ENCODE results near the gene AEBP2.
"Not testable (repeated sequence)": the region's sequence is repeated elsewhere in the genome, so short reads cannot be mapped to it uniquely, and the experiment has no call there.

AEBP2 gene

GRCh38 chr12:19515179-19515578 is 75.9 kb downstream of the AEBP2 start:
- DNase-seq = no peak

- DNase-seq = no peak
These were observed 78.3 kb downstream of the AEBP2 start for GRCh38 chr12:19517583-19517982.

- no peak for DNase-seq
These were observed 78.9 kb downstream of the AEBP2 start for GRCh38 chr12:19518209-19518608.

DNA sequence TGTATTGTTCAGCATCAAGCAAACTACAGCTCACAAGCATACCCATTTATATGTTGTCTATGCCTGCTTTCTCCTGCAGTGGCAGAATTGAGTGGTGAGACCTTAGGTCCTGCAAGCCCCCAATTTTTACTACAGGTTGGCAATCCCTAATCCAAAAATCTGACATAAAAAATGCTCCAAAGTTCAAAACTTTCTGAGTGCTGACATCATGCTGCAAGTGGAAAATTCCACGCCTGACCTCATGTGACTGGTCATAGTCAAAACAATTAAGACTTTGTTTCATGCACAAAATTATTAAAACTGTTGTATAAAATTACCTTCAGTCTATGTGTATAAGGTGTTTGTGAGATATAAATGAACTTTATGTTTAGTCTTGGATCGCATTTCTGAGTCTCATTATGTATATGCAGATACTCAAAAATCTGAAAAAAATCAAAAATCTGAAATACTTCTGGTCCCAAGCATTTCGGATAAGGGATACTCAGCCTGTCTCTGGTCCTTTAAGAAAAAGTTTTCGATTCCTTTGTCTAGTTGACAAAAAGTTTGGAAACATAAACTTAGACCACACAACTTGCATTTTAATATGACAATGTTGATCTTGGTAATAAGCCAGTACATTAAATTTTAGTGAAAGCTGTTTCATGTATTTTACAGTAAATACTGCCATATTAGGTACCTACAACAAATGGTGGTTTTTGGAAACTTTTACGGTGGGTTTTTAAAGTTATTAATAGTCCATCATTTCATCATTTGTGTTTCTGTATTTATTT is 81.5 kb downstream of the AEBP2 start:
- no peak for DNase-seq

- DNase-seq = no peak
These were observed 86.0 kb downstream of the AEBP2 start for GRCh38 chr12:19525274-19525673.

GRCh38 chr12:19527866-19528265 is 88.6 kb downstream of the AEBP2 start:
- no peak for DNase-seq

DNA sequence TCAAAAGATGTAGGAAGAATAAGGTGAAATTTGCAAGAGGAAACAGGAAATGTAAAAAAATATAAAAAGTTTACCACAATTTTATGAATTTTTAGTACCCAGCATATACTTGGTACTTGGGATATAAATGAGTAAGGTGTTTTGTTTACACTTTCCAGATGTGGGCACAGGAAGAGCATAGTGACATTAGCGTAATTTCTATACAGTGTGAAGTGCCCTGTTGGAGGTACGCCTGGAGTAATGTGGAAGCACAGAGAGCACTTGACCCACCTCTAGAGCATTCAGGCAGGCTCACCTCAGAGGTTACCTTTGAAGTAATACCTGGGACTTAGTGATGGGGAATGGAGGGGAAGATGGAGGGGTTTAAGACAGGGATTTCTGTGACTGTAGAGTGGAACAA is 89.5 kb downstream of the AEBP2 start:
- no peak for DNase-seq

DNA sequence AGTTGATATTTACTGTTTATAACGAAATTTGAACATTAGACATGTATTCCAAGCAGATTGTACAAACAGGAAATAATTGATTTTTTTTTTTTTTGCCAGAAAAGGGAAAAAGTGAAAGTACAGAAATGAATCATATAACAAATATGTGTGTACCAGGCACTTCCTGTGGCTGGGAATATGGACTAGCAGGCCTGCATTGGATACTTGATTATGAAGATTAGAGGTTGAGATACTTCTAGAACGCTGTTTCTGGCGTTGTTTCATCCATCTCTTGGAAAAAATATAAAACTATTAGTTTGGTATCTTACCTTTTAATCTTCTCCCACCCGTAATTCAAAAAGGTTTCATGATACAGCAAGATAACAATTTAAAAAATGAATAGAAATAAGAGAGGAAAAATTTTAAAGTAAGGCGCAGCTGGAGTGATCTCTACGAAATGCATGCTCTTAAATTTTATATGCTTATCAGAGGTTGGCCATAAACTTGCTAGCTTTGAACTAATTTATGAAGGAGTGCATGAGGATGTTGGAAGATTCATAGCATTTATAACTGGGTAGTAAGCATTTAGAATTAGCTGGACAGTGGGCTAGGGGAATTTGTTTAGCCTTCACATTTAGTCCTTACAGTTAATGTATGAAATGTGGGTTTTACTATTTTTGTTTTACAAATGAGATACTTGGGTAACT is 90.8 kb downstream of the AEBP2 start:
- no peak for DNase-seq

DNA sequence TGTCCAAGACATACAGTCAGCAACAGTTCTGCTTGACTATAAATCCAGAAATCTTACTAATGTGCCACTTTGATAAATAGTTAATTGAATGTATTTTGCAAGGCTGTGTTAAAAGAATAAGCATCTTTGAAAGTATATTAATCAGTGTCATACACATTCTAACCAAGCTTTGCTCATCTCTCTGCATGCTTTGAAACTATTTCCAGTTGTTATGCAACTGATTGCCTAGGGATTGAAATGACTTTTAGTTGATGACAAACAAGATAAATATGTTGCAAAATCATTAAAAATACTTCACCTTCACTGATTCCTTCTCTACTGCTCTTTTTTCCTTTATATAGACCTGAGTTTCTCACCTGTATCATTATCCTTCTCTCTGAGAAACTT is 91.3 kb downstream of the AEBP2 start:
- DNase-seq = no peak

DNA sequence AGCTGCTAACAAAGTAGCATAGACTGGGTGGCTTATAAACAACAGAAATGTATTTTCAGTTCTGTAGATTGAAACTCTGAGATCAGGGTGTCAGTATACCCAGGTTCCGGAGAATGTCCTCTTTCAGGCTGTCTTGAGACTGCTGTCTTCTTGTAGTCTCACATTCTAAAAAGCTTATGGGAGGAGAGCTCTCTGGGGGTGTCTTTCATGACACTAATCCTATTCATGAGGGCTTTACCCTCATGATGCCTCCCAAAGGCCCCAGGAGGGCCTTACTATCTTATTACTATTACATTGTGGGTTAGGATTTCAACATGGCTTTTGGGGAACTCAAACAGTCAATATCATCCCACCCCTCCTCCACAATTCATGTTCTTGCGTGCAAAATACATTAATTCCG is 94.3 kb downstream of the AEBP2 start:
- DNase-seq = no peak

DNA sequence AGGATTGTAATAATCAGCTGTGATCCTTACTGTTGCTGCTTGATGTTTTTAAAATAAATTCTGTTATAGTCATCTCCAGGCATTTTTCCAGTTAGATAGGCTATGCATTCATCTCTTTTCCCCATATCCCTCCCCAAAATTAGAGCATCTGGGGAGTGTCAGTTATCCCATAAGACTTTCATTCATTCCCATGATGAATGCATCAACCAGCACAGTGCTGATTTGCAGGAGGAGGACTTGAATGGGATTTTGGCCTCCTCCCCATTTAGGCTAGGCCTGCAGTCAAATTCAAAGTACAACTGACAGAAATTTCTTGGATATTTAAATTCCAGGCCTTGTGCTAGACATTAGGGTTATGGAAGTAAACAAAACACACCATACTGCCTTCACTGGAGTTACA is 99.8 kb downstream of the AEBP2 start:
- no peak for DNase-seq

DNA sequence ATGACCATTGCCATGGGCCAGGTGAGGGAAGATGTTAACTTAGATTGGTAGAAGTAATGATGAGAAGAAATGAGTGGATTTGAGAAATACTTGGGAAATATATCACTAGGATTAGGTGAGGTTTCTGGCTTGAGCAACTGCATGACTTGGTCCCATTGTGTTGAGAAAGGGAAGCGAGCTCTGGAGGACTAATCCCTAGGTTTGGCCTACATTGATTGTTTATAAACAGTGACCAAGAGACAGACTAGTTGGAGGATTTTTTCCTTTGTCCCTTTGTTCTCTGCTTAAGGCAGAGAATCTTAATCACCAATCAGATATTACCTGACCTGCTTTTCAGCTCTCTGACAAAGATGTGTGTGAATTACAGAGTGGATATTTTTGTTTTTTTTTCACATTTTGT is 100.5 kb downstream of the AEBP2 start:
- no peak for DNase-seq

- no peak for DNase-seq
These were observed 103.3 kb downstream of the AEBP2 start for GRCh38 chr12:19542606-19543005.

DNA sequence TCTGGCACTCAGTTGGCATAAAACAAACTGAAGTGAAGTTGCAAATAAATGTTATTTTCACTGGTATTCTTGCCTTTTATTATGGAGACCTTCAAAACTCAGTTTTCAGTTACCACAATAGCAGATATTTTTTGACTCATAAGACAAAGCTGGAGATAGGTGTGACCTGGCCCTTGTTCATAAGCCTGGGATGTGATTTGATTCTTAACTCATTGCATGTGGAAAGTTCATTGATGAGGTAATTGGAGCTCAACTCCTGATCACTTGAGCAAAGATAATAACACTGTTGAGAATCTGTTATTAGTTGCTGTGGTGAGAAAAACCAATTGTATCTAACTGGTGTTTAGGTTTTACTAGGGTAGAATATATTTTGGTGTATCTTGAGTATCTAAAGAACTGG is 105.1 kb downstream of the AEBP2 start:
- no peak for DNase-seq

- no peak for DNase-seq
These were observed 106.0 kb downstream of the AEBP2 start for GRCh38 chr12:19545301-19545700.

- no peak for DNase-seq
These were observed 106.7 kb downstream of the AEBP2 start for GRCh38 chr12:19546027-19546426.

GRCh38 chr12:19546611-19547162 is 107.4 kb downstream of the AEBP2 start:
- no peak for DNase-seq

DNA sequence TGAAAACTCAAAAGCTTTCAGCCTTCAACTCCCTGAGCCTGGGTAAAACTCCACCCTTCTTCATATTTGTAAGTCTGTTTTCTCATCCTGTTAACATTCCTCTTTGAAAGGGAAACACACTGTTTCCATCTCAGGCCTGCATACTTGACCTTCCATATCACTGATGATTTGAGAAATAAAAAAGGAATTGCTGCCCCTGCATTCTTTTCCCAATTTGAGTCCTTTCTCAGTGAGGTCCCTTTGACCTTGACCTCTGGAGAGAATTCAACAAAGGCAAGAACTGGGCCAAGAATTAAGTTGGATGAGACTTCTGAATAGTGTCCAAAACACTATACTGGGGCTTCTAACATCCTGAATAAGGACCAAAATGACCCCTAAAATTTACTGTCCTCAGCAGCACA is 108.0 kb downstream of the AEBP2 start:
- no peak for DNase-seq

GRCh38 chr12:19548834-19549233 is 109.5 kb downstream of the AEBP2 start:
- DNase-seq = no peak

DNA sequence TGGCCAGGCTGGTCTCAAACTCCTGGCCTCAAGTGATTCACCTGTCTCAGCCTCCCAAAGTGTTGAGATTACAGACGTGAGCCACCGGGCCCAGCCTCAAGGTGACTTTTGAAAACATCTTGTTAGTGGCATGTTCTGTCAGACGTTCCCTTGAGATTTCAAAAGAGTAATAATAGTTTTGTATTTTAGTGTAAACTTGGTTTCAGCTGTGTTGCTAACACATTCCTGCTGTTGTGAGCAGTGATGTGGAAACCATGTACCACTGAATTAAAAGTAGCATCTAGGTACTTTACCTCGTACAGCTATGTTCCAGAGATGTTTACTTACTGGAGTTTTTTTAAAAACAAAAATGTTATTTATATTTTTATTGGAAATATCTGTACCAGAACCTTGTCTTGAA is 111.3 kb downstream of the AEBP2 start:
- no peak for DNase-seq

GRCh38 chr12:19552441-19553097 is 113.3 kb downstream of the AEBP2 start:
- not testable (repeated sequence) for DNase-seq

GRCh38 chr12:19553175-19553574 is 113.9 kb downstream of the AEBP2 start:
- DNase-seq = no peak

DNA sequence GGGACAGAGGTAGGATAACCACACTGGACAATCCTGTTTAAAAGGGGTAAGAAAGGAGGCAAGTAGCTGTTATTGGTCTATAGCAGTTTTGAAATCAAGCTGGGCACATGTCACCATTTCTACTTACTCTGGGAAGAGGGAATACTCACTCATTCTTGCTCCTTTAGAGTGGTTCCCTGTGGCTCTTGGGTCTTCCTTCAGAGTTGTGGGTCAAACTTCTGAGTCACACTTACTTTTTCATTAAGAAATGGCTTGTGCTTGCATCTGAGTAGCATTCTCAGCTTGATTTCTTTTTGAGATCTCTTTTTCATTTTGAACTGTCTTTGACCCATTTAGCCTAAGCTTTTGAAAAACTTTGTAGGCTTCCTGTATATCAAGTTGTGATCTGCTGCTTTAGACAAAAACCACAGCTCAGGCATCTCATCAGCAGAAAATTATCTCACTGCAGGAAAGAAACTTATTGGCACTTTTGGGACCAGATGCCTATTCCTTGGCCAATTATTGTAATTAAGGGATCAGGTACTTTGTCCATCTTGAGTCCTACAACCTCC is 122.2 kb downstream of the AEBP2 start:
- no peak for DNase-seq
